K562 treated with DMSO at 1 percent for 12 hours (cell line): ENCODE data around the gene PLXNA3. TPM values are rescaled to one million over a fixed set of nuclear protein-coding genes. Genes with fewer than 3 reads are reported as not detected.

Experiments
- total RNA-seq: library from RNA; unstranded; fragments of 300-600 nt; gene quantifications from 2 replicates; pipeline ENCODE4 v1.2.3, GENCODE V29; 2022; ENCODE audit not compliant: insufficient read depth

The PLXNA3 gene
- total RNA-seq, result 4.0 and 16.9 TPM in 2 replicates

DNA sequence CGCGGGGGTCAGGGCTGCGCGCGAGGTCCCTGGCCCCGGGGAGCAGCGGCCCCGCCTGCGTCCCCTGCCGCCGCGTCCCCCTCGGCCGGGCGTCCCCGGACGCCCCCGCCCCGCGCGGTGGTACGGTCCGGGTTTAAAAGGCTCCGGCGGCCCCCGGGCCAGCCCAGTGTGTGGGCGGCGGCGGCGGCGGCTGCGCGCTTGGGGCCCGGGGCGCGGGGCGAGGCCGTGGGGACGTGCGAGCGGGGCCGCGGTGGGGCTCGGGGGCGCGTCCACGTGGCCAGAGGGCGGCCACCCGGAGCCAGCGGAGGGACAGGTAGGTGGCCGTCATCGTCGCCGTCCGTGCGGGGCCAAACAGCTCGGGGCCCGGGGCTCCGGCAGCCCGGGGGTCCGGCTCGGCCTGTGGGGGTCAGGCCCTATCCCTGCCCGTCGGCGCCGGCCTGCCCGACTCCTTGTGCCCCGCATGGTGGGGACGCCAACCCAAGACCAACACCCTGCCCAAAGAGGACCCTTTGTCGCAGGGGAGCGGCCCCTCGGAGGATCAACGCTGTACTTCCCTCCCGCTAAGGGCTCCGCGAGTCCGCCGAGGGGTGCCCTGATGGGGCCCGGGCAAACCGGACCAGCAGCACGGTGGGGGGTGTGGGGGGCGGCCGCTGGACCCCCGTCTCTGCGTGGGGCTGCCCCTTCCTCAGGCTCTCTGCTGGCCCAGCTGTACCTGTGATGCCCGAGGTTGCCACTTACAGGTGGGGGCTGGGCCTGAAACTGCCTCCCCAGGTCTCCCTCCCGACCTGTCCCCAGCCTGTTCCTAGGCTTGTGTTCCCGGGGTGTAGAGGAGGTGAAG, at the start of gene PLXNA3:
TSS of gene PLXNA3 (plus strand) at position 166 of the 838 bp plus-strand sequence. CDS start 1,903 bp downstream, outside the sequence.

DNA sequence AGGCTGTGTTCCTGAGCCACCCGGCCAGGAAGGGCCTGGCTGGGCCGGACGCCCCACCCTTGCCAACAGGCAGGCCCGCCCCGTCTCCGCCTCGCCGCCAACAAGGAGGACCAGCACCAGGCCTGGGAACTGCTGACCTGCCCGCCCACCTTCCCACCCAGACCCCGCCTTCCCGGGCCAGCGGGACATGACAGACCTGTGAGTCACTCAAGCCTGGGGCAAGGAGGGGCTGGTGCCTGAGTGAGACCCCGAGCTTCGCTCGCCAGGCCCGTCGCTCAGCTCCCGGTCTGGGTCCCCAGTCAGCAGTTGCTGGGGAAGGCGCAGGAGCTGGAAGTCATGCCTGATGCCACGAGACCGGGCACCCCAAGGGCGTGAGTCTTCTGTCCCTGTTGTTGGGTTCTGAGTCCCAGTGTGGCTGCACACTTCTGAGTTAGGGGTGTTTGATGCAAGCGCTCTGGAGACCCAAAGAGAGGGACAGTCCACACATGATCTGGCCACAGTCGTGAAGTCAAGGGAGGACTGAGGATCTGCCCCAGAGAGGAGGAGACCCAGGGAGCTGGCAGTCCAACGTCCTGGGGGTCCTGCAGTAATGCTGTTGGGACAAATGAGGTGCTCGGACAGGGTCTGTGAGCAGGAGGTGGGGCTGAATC, 48.7 kb upstream of the PLXNA3 start, which contains the start of gene DNASE1L1:
TSS of gene DNASE1L1 (minus strand) at position 33 of the 650 bp plus-strand sequence. CDS start 3,686 bp downstream, outside the sequence.

DNA sequence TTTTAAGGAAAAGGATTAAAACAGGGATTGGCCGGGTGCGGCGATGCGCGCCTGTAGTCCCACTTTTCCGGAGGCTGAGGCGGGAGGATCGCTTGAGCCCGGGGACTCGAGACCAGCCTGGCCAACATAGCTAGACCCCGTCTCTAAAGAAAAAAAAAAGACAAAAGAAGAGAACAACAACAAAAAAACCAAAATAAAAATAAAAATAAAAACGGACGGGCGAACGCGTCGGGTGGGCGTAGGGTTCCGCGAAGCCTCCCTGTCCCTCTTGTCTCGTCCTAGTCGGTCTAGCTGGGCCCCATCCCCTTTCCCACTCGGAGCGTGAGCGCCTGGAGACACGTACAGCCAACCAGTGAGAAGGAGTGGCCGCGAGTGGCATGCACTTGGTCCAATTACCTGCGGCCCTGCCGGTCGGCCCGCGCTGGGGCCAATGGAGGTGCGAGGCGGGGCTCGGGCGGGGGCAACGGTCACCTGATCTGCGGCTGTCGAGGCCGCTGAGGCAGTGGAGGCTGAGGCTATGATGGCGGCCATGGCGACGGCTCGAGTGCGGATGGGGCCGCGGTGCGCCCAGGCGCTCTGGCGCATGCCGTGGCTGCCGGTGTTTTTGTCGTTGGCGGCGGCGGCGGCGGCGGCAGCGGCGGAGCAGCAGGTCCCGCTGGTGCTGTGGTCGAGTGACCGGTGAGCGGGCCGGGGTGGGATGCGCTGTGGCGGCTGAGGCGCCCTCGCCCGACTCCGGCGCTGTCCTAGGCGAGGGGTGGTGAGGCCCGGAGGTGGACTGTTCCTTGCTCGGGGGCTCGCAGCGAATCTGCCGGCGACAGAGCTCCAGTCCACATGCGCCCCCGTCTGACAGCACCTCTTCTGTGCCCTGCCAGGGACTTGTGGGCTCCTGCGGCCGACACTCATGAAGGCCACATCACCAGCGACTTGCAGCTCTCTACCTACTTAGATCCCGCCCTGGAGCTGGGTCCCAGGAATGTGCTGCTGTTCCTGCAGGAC, 29.6 kb upstream of the PLXNA3 start, which contains the start of gene ATP6AP1:
TSS of gene ATP6AP1 (plus strand) at position 502 of the 996 bp plus-strand sequence. CDS start at position 518, 16 bp downstream.

DNA sequence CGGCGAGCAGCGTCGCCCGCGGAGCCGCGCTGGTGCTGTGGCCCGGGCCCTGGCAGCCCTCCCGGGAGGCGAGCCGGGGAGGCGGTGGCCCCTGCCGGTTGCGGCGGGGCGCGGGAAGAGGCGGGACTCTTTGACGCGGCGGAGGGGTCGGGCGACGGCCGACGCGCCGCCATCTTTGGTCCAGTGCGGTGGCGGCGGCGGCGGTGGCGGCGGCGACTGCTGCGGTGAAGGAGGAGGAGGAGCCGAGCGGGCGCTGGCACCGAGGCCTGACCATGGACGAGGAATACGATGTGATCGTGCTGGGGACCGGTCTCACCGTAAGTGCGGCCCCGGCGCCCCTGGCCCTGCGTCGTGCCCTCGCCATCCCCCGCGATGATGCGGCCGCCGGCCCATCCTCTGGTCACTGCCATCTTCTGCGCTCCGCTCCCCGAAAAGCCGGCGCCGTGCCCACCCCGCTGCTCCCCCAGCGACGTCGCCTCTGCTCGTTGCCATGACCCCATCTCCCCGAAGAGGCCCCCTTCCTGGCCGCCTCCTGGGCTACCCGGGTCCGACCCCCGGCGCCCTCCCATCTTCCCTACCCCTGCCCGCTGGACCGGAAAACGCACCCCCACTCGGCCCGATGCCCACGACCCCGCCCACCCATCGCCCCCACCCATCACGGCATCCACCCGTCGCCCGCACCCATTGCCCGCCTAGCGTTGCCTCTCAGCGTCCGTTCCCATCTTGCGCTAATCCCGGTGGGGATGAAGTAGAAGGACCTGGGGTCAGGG, 20.9 kb upstream of the PLXNA3 start, which contains the start of gene GDI1:
TSS of gene GDI1 (plus strand) at position 172 of the 770 bp plus-strand sequence. CDS start at position 273, 101 bp downstream.

DNA sequence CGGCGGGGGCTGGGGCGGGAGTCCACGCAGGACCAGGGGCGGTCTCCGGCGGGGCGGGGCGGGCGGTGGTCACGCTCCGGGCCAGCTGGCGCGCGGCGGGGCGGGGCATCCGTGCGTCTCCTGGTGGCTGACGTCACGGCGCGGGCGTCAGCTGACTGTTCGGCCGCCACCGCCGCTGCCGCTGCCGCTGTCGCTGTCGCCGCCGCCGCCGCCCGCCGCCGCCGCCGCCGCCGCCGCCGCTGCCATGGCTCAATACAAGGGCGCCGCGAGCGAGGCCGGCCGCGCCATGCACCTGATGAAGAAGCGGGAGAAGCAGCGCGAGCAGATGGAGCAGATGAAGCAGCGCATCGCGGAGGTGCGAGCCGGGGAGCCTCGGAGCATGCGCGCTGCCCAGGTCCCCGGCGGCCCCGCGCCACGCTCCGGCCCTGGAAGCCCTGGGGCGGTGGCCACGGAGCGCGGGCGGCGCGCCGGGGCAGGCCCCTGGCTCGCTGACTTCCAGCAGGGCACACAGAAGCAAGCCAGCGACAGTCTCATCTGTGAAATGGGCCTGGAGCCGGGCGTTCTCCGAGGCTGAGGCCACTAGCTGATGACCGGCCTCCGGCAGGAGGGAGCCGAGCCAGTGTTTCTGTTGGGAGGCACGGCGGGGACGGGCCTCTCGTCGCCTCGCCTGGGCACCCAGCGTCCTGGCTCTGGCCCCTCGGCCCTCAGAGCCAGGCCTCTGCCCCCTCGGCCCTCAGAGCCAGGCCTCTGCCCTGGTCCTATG, 13.9 kb upstream of the PLXNA3 start, which contains the start of gene FAM50A:
TSS of gene FAM50A (plus strand) at position 150 of the 763 bp plus-strand sequence. CDS start at position 245, 95 bp downstream.

DNA sequence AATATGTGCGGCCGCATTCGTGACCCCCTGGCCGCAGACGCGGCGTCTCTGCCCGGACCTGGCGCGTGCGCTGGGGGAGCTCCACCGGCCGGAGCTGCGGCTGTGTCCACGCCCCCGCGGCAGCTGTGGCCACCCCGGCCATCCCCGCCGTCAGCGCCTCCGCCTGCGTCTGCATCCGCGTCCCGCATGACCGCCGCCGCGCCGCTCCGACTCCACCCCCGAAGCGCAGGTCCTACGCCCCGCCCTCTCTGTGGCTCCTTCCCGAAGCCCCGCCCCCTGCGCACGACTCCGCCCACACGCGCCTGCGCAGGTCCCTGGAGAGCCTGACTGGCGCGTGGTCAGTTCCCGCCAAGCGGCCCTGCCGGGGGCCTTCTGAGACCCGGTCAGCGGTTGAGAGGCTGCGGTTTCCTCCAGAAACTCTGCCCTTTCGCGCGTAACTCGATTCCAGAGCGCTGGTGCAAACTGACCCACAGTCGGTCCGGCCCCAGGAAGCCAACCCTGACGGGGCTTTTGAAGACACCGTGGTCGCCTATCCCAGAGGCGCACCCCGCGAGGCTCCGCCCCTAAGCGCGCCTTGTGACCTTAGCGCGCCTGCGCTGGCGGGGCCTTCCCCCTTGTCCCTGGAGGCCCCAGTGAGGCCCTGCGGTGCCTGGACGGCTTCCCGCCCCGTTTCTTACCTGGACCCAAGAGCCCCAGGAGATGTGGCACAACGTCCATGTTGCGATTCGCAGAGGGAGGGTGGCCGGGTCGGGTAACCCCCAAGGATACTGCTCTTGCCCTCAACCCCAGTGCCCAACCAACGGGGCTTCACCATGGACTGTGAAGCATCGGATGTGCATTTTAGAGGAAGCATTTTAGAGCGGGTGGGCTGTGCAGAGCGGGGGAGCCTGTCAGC, 20.9 kb downstream of the PLXNA3 start, which contains the start of gene LAGE3:
TSS of gene LAGE3 (minus strand) at position 554 of the 895 bp plus-strand sequence. CDS start at position 188, 366 bp downstream.

DNA sequence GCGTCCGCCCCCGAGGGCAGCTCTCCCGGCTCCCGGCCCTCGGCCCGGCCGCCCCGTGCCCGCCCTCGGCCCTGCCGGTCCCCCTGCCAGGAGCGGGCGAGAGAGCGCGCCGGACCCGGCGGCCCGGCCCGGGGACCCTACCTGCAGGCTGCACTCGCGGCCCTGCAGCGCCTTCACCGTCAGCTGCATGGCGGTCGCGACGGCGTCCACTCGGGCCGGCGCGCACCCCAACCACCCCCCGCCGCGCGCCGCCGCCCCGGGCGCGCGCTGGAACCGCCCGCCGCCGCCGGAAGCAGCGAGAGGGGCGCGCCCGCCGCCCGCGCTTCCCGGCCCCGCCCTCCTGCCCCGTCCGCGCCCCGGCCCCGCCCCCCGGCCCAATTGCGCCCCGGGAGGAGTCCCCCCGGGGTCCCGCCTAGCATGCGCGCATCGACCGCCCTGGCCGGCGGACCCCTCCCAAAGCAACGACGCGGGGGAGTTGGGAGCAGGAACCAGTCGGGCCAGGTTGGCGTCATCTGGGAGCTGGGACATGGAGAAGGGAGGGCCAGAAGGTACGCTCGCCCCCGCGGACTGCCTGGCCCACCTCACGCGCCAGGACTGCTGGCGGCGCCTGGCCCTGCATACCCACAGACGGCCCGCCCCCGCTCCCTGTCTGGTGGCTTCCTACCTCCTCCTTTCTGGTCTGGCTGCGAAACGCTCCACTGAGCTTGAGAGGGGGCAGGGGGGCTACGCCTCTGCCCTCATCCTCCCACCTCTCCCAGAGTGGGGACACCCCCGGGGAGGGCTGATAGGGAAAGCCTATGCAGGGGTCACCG, 28.5 kb downstream of the PLXNA3 start, which contains the start of gene UBL4A:
TSS of gene UBL4A (minus strand) at position 220 of the 812 bp plus-strand sequence. CDS start at position 189, 31 bp downstream.

DNA sequence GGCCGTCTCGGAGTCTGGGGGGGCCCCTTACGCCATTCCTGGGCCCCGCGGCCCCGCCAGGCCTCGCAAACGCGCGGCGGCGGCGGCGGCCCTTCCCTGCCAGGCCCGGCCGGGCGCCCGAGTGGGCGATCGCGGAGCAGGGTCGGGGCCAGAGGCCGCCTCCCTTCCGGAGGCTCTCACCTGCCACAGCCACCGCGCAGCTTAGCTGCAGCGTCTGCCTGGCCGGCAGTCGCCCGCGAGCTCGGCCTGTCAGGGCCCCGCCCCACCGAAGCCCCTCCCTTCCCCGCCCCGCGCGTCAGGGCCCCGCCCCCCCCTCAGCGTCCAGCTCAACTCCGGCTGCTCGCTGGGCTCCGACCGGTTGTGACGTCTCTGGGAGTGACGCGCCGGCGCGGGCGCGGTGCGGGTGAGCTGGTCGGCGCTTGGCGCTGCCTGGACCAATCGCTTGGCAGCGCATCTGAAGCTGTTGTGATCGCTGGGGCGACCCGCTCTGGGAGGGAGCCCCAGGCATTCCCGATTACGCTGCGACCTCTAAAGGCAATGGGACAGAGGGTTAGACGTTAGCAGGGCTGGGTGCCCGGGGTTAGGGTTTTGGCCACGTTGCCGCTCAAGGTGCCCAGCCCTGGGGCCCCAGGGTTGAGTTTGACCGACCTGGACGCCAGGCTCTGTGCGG, 32.5 kb downstream of the PLXNA3 start, which contains the start of gene SLC10A3:
TSS of gene SLC10A3 (minus strand) at position 216 of the 670 bp plus-strand sequence. CDS start 1,689 bp downstream, outside the sequence.

DNA sequence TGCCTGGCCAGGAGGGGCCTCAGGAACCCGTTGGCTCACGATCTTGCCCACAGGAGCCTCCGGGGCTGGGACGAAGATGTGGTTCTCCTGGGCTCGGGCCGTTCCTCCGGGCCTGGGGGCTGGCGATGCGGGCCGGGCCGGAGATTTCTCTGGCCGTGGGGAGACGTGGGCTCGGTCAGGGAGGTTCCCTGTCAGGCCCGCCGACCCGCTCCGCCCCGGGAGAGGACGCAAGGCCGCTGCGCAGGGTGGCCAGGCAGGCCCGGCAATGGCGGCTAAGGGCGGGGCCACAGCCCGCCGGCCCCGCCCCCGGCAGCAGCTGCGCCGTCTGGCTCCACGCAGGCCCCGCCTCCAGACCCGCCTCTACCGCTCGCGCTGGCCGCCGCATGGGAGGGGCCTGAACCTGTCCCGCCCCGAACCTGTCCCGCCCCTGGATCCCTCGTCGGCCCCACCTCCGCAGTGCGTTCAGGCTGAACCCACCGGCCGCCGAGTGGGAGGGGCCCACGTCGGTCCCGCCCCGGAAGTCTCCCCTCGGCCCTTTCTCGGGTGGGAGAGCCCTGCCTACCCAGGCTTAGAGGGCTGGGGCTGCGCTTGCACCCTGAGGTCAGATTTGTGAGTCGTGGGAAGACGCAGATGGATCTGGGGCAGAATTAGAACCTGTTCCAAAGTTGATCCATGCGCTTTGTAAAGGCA, 58.0 kb downstream of the PLXNA3 start, which contains the start of gene FAM3A:
TSS of gene FAM3A (minus strand) at position 267 of the 690 bp plus-strand sequence. CDS start 460 bp downstream, outside the sequence.

Other genes with a start within 250 kb of the PLXNA3 start
- gene OPN1MW2, start 238.5 kb upstream of the PLXNA3 start, total RNA-seq, result not detected in 2 replicates
- gene OPN1MW3, start 200.7 kb upstream of the PLXNA3 start, total RNA-seq, result not detected in 2 replicates
- gene TEX28, start 163.2 kb upstream of the PLXNA3 start, total RNA-seq, result not detected in 2 replicates
- gene TKTL1, start 162.5 kb upstream of the PLXNA3 start, total RNA-seq, result 2.1 and 2.4 TPM in 2 replicates
- 341 and 418 TPM in 2 replicates for gene FLNA, start 83.6 kb upstream of the PLXNA3 start, total RNA-seq
- 91.1 and 109 TPM in 2 replicates for gene EMD, start 79.0 kb upstream of the PLXNA3 start, total RNA-seq
- 13,537 and 14,219 TPM in 2 replicates for gene RPL10, start 59.9 kb upstream of the PLXNA3 start, total RNA-seq
- gene DNASE1L1, start 49.0 kb upstream of the PLXNA3 start, total RNA-seq, result 17.3 and 23.7 TPM in 2 replicates
- 35.8 and 57.5 TPM in 2 replicates for gene TAFAZZIN, start 46.7 kb upstream of the PLXNA3 start, total RNA-seq
- gene ATP6AP1, start 29.6 kb upstream of the PLXNA3 start, total RNA-seq, result 160 and 217 TPM in 2 replicates
- gene GDI1, start 21.1 kb upstream of the PLXNA3 start, total RNA-seq, result 95.4 and 142 TPM in 2 replicates
- gene FAM50A, start 14.1 kb upstream of the PLXNA3 start, total RNA-seq, result 157 and 192 TPM in 2 replicates
- 161 and 296 TPM in 2 replicates for gene LAGE3, start 21.0 kb downstream of the PLXNA3 start, total RNA-seq
- gene UBL4A, start 28.3 kb downstream of the PLXNA3 start, total RNA-seq, result 70.2 and 101 TPM in 2 replicates
- 31.6 and 46.3 TPM in 2 replicates for gene SLC10A3, start 32.3 kb downstream of the PLXNA3 start, total RNA-seq
- 90.5 and 100 TPM in 2 replicates for gene FAM3A, start 58.0 kb downstream of the PLXNA3 start, total RNA-seq
- 131 and 186 TPM in 2 replicates for gene G6PD, start 88.6 kb downstream of the PLXNA3 start, total RNA-seq
- 42.2 and 49.6 TPM in 2 replicates for gene IKBKG, start 89.3 kb downstream of the PLXNA3 start, total RNA-seq
- gene CTAG1A, start 126.9 kb downstream of the PLXNA3 start, total RNA-seq, result not detected in 2 replicates
- gene CTAG1B, start 161.0 kb downstream of the PLXNA3 start, total RNA-seq, result not detected in 2 replicates
- 16.6 and 36.6 TPM in 2 replicates for gene CTAG2, start 195.3 kb downstream of the PLXNA3 start, total RNA-seq